GM18517 (cell line): Measurements from ENCODE around the gene ABCC5.
A peak's percentile ranks its signal among the peaks of the same experiment; 100 is the strongest.
"Not testable (repeated sequence)": the region's sequence is repeated elsewhere in the genome, so short reads cannot be mapped to it uniquely, and the experiment has no call there.

Experiments used
- ATAC-seq: cut with Tn5 transposase; IDR thresholded peaks from one replicate; pipeline ENCODE4 v1.9.1; 2021; ENCODE audit warnings: mild to moderate bottlenecking, moderate library complexity; ENCODE audit not compliant: unreplicated experiment

The ABCC5 gene

GRCh38 chr3:184017672-184018423, at the start of gene ABCC5:
ABCC5 (minus strand) TSS chr3:184017884; CDS start chr3:184014392, 3,492 bp downstream.
- ATAC-seq, result peak; percentile 94

- no peak for ATAC-seq
These were observed 48.5 kb upstream of the ABCC5 start for GRCh38 chr3:184066211-184066610.

GRCh38 chr3:184062637-184063036, 45.0 kb upstream of the ABCC5 start:
- ATAC-seq, result no peak

- ATAC-seq, result no peak
These were observed 41.7 kb upstream of the ABCC5 start for GRCh38 chr3:184059424-184059823.

DNA sequence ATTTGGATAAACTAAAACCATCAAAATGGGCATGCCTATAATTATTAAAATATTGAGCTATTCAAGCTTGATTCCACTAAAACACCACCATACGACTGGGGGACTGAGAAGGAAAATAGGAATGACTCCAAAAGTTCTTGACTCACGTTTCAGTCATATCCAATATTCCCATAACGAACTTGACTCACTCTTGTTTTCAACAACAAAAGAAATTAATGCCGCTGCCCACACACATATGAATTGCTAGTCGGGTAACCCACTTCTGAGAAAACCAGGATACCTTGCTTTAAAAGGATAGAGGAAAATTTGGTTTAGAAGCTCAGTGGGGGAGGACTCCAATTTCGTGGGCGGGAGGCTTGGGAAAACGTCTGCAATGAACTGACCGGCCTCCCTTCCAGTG, 40.3 kb upstream of the ABCC5 start:
- no peak for ATAC-seq

DNA sequence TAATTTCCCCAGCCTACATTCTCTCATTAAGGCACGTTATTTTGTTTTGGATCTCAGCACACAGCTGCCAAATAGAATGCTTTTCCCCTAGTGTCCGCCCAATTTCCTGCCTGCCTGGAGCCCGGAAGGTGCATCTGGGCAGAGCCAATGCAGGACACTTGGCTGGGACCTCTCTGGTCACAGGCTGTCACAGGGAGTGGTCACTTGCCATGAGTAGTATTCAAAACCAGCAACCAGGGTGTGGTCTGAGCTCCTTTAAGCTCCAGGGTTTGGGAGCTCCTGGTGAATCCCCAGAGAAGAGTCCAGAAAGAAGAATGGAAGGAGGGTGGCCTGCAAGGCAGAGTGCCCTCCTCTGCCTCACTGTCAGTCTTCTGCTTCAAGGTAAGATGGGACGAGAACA, 35.1 kb upstream of the ABCC5 start, which contains the start of gene HTR3C:
HTR3C (plus strand) TSS at position 281 of the 400 bp plus-strand sequence; CDS start at position 315, 34 bp downstream.
- ATAC-seq, result no peak

GRCh38 chr3:184050217-184050847, 32.6 kb upstream of the ABCC5 start:
- ATAC-seq, result no peak

GRCh38 chr3:184045995-184046394, 28.3 kb upstream of the ABCC5 start:
- ATAC-seq, result no peak

GRCh38 chr3:184042617-184043016, 24.9 kb upstream of the ABCC5 start:
- no peak for ATAC-seq

DNA sequence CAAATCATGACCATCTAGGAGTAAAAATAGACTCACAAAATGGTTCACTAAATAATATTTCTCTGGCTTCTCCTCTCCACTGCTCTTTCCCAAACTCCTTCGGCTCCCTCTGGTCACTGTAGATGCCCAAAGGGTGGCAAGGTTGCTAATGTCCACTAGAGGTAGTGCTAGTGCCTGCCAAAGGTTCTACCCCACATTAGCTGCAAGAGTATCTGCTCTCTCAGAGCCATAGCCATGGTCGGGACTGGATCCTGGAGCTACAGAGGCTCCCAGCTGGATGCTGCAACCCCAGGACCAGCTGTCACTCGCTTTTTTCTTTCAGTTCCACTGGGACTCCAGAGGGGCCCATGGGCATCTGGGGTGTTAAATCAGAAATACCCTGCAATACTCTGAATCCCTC, 22.3 kb upstream of the ABCC5 start:
- ATAC-seq, result no peak

GRCh38 chr3:184039414-184039813, 21.7 kb upstream of the ABCC5 start:
- ATAC-seq, result no peak

- not testable (repeated sequence) for ATAC-seq
These were observed 20.6 kb upstream of the ABCC5 start for GRCh38 chr3:184038307-184038706.

GRCh38 chr3:184037816-184038215, 20.1 kb upstream of the ABCC5 start:
- ATAC-seq, result no peak

GRCh38 chr3:184031187-184031792, 13.6 kb upstream of the ABCC5 start, which contains the start of gene HTR3D:
HTR3D (plus strand) TSS chr3:184031742; CDS start chr3:184031742, 0 bp downstream.
- no peak for ATAC-seq

DNA sequence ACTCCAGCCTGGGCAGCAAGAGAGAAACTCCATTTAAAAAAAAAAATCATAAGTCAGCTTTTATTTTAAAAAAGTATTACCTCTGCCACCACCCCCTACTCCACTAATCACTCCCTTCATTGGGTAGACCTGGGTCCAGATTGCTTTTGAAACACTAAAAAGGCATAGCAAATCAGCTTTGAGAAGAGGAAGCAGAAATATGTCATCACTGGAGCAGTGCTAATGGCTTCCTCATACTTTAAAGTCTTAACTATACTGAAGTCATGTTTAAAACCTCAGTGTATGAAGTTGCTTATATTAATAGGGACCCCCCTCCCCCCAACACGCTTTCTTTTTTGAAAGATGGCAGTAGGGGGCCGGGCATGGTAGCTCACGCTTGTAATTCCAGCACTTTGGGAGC, 12.9 kb upstream of the ABCC5 start:
- no peak for ATAC-seq

- ATAC-seq, result no peak
These were observed 11.8 kb upstream of the ABCC5 start for GRCh38 chr3:184029443-184029842.

DNA sequence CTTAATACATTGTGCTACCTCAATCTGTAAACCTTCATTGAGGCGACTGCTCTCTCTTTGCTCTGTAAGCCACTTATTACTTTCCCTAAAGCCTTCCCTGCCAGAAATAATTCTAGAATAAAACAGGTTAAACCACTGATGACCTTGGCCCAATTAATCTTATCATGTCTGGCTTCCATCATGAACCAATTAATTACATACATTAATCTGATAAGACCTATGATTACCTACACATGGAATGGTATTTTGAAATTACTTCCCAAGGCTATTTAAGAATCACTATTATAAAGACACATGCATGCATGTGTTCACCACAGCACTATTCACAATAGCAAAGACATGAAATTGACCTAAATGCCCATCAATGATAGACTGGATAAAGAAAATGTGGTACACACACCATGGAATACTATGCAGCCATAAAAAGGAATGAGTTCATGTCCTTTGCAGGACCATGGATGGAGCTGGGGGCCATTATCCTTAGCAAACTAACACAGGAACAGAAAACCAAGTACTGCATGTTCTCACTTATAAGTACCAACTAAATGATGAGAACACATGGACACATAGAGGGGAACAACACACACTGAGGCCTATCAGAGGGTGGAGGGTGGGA, 10.7 kb upstream of the ABCC5 start:
- ATAC-seq, result not testable (repeated sequence)

DNA sequence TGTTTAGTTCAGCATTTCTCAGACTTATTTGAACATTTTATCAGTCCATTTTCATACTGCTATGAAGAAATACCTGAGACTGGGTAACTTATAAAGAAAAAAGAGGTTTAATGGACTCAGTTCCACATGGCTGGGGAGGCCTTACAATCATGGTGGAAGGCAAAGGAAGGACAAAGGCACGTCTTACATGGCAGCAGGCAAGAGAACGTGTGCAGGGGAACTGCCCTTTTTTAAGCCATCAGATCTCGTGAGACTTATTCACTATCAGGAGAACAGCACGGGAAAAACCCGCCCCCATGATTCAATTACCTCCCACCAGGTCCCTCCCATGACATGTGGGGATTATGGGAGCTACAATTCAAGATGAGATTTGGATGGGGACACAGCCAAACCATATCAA, 7.6 kb upstream of the ABCC5 start:
- ATAC-seq, result not testable (repeated sequence)

- ATAC-seq, result no peak
These were observed 4.6 kb upstream of the ABCC5 start for GRCh38 chr3:184022323-184022722.

GRCh38 chr3:184018424-184018973, 815 bp upstream of the ABCC5 start:
- ATAC-seq, result no peak
